CD4-positive, alpha-beta T cell treated with Interleukin-15 for 1 hour (primary cell): ENCODE results near the gene ADAT1.
"Not testable (repeated sequence)": the region's sequence is repeated elsewhere in the genome, so short reads cannot be mapped to it uniquely, and the experiment has no call there.

Source experiments
- DNase-seq: peaks from one replicate; pipeline ENCODE4 v3.0.0-alpha.2; 2020

Gene ADAT1

GRCh38 chr16:75620326-75621169 lies 2.5 kb downstream of the ADAT1 start:
- DNase-seq: peak; percentile 78

DNA sequence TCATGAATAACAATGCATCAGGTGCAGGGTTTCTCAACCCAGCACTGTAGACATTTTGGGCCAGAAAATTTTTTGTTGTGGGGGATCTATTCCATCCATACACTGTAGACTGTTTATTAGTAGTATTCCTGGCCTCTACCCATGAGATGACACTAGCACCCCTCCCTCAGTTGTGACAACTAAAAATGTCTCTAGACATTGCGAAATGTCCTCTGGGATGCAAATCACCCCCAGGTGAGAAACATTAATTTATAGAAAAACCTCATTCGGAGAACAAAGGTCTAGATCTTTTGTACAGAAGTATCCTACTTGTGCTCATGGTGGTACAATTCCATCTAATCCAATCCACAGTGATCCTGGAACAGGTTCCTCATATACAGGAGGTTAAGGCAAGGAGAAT lies 4.3 kb downstream of the ADAT1 start:
- DNase-seq: no peak

DNA sequence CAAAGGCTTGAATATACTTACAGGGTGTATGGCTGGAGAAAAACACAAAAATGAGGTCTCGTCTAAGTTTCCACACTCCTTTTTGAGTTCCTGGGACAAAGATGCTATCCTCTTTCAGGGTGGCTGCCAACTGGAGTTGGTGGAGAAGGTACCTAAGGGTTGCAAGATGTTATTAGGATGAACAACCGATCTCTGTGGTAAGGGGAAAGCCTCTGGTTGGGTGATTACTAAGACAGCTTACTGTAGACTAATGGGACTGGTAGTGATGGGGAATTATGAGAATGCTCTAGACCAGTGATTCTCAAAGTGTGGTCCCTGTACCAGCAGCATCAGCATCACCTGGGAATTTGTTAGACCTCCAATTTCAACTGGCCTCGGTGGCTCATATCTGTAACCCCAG lies 6.0 kb downstream of the ADAT1 start:
- DNase-seq: no peak

- DNase-seq: no peak
Observed at GRCh38 chr16:75616521-75617010, 6.5 kb downstream of the ADAT1 start.

- DNase-seq: no peak
Observed at GRCh38 chr16:75615619-75616018, 7.5 kb downstream of the ADAT1 start.

DNA sequence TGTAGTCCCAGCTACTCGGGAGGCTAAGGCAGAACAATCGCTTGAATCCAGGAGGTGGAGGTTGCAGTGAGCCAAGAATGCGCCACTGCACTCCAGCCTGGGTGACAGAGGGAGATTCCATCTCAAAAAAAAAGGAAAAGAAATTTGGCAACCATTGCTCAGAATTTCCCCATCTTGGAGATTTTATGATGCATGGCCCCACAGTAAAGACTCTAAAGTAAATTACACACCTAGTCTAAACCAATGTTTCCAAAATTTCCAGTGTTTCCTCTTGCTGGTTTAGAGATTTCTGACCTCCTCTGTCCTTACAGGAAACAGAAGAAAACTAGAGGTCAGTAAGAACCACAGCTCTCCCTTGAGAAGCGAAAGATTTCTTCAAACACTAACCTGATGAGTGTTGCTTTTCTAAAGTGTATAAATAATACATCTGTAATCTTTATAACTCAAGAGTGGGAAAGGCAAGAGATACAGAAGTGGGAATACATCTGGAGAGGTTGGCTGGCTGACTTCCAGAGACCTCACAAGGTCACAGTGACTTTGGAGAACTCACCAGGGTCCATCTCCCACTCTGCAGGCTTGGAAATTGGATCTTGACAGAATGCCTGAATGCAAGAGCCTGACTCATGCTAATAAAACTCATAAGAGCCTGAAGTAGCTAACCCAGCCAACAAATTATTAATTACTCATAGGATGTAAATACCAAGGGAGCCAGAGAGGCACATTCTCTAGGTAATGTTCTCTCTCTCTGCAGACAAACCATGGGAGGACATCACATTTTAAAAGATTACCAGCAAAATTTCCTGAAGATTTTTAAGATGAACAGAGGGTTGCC lies 8.8 kb downstream of the ADAT1 start:
- no peak for DNase-seq

- no peak for DNase-seq
Observed at GRCh38 chr16:75606507-75606906, 16.6 kb downstream of the ADAT1 start.

GRCh38 chr16:75603241-75603640 lies 19.8 kb downstream of the ADAT1 start:
- no peak for DNase-seq

DNA sequence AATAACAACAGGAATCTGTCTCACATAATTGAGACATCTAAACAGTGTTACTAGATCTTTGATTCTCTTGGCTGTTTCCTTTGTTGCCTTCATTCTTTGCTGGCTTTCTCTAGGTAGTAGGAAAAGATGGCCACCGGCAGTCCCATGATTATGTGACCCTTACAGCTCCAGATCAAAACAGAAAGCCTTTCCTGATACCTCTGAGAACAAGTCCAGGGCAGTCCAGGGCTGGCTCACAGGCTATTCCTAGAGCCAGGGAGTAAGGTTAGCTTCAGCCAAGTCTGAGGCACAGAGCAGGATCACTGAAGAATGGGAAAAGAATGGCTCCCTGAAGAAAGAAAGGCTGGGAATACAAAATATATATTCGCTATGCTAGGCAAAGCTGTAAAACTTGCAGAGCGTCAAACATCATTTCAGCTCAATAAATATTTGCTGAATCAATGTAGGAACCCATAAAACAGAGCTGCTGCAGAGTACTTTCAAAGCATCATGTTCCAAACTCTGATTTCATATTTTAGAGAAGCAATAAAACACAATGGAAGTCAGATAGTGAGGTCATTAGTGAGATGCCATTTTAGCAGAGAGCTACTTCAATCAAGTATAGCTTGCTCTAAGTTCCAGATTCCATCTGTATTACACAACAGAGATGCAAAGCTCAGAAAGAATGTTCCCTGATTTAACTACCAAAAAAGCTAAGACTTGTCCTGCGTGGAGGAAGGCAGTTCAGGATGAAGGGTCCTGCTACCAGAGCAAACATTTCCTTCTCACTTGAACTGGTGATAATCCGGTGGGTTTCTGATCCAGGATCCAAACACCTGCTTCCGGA lies 23.4 kb downstream of the ADAT1 start:
- DNase-seq: no peak

DNA sequence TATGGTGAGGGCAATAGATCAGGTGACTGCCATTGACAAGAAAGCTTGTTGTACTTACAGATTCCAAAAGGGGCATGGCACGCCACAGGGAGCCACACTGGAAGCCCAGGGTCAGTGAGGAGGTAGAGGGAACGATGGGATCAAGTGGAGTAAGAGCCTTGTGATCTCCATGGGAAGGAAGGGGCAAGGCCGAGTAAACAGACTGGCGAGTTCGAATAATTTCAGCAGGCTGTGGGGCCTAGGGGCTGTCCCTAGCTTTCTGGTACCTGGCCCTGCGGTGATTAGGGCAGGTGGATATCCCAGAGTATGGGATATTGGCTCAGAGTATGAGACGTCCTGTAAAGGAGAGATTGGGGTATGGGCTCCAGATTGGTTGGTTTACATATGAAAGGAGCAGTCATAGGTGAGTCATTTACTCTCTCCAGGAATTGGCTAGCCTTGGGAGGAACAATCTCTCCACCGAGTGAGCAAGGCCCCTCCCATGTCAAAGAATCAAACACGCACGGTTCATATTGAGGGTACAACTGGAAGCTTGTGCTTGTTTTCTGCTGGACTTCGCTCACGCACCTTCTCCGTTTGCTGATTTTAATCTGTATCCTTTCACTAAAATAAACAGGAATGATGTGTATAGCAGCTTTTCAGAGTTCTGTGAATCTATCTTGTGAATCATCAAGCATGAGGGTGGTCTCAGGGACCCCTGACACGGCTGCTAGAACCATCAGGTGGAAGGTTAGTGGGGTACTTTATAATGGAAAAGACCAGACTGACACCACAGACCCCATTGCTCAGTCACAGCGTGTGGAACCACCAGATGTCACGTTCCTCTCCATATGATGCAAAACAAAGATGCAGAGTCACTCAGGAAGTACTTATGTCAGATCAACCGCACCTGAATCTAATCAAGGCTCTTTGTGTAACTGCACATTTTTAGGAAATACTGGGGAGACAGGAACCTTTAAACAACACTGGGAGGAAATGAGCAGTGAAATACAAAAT lies 29.0 kb downstream of the ADAT1 start:
- no peak for DNase-seq

- DNase-seq: no peak
Observed at GRCh38 chr16:75593308-75593707, 29.8 kb downstream of the ADAT1 start.

DNA sequence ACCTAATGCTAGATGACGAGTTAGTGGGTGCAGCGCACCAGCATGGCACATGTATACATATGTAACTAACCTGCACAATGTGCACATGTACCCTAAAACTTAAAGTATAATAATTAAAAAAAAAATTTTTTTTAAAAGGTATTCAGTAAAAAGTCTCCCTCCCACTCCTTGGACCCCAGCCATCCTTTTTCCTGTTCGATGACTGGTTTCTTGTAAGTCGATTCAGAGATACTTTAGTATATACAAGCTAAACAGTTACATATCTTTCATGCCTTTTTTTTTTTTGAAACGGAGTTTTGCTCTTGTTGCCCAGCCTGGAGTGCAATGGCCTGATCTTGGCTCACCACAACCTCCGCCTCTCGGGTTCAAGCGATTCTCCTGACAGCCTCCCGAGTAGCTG lies 31.2 kb downstream of the ADAT1 start:
- not testable (repeated sequence) for DNase-seq

- no peak for DNase-seq
Observed at GRCh38 chr16:75590920-75591843, 31.9 kb downstream of the ADAT1 start.

DNA sequence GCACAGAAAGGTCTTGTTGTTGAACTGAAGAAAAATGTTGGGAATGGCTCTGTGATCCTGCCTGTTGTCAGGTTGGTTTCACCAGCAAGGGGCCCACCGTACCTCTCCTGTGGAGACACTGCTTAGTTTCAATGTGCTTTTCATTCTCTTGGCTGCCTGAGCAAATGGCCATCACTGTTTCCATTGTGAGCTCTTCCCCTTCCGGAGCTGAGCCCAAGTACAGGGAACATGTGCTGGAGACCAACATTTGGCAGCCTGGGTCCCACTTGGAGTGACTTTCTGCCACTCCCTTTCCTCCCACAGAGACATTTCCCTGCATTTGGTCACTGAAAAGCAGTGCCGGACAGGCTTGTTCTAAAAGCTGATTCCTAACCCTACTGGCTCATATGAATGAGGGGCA lies 33.8 kb downstream of the ADAT1 start:
- no peak for DNase-seq

DNA sequence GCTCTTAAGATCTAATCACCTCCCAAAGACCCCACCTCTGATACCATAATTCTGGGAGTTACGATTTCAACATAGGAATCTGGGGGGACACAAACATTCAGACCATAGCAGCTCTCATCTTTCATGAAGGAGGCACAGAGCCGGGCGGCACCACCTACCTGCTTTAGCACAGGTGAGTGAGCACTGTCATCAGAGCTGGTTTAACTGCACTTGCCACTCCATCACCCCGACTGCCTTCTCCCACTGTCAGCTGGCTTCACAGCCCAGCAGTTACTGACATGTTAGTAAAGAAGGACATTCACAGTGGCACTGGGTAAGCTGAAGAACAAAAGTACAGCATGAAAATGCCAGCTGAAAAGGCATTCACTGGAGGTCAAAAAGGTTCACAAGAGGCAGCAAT lies 34.4 kb downstream of the ADAT1 start:
- no peak for DNase-seq

DNA sequence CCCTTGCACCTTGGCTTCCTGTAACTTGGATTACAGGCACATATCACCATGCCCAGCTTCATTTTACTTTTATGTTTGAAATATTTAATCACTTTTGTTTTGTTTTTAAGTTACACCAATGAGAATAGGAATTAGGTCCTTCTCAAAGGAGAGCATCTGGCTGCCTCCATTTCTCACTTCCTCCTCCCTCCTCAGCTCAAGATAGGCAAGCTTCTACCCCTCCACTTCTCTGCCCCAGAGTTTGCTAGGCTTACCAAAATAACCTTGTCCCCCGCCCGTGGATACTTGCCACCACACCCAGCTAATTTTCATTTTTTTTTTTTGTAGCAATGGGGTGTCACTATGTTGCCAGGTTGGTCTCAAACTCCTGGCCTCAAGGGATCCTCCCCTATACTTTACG lies 39.0 kb downstream of the ADAT1 start:
- DNase-seq: no peak

GRCh38 chr16:75579281-75579834 lies 43.7 kb downstream of the ADAT1 start:
- DNase-seq: no peak

DNA sequence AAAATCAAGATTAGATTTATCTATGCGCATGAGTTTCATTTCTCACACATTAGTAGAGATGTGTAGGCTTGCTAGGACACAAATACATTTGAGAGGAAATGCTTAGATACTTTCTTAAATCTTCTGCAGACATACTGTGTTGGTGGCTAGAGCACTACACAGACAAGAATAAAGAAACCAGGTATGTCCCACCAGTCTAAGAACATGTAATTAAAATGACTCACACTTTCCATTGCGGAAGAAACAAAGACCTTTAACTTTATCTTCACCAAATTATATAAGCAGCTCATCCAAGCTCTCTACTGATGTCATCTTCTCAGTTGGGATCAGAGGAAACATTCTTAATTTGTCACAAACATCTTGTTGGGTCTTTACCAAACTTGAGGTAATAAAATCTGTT lies 44.4 kb downstream of the ADAT1 start:
- DNase-seq: no peak

- no peak for DNase-seq
Observed at GRCh38 chr16:75578212-75578611, 44.9 kb downstream of the ADAT1 start.

DNA sequence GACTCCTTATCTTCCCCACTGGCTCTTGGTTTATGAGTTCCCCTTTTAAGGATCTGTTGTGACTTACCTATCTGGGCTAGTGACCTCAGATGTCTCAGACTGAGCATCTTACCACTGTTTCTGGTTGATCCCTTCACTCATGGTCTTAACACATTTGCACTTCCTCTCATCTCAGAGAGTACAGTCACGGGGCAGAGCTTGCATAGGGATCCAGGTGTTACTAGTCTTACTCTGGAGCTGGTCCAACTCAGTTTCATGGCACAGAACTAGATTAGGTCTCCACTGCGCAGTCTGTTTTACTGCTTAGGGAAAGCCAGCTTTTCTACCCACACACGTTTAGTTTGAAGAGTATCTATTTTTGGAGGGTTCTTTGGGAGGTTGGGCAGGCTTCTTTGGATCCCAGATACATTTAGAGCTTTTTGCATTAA lies 46.7 kb downstream of the ADAT1 start:
- DNase-seq: no peak
